ENCODE data around the gene C11orf91. TPM values are rescaled to one million over a fixed set of nuclear protein-coding genes. Genes with fewer than 3 reads are reported as not detected.
A peak's percentile ranks its signal among the peaks of the same experiment; 100 is the strongest.

The C11orf91 gene
- total RNA-seq (2021) (0.22 TPM in 1 of 3 replicates, not detected in the others), Bru-seq, nascent RNA (not detected)
- long read RNA-seq, experiment 1: 0 reads
- long read RNA-seq, experiment 2: 0 reads
- long read RNA-seq, experiment 3: 0 reads

DNA sequence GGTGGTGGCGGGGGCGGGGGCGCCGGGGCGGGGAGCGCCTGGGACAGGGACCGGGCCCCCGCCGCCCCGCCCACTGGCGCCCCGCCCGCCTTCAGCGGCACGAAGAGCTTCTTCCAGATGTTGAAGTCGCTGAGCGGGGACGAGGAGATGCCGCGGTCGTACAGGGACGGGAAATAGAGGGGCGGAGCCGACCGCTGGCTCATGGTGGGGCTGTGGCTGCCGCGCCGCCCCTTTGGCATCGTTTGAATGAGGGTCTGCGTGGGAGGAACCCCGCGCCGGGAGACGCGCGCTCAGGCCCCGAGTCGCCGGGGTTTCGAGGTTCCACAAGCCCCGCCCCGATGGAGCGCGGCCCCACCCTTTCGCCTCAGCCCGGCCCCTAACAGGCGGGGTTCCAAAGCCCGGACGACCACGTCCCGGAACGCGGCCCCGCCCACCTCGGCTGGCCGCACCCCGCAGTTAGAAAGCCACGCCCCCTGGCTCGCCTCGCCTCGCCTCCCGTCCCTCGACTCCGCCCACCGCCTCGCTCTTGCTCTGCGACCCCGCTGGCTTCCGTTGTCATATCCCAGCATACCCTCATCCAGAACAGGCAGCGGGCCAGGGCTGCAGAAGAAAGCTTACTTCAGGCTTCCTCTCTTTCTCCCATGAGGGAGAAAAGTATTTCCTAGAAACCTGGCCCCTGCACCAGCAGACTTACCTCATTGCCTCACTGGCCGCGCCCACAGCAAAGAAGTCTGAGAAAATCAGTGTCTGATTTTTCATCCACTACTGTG lies at the start of gene C11orf91:
TSS of gene C11orf91 (minus strand) at position 325 of the 770 bp plus-strand sequence. CDS start at position 239, 86 bp downstream.
- Mint-ChIP-seq H3K4me3 (peak within 1 kb of the TSS; percentile 80), H3K4me1 (peaks cover 30% of the 10 kb centered on the region), H3K9me3 (no peaks in the 10 kb centered on the region), H3K27ac (peak within 1 kb of the TSS; percentile 73), H3K27me3 (ENCODE audit: low read depth) (peaks cover 16% of the 10 kb centered on the region), H3K36me3 (no peaks in the 10 kb centered on the region)
- CTCF ChIA-PET: interaction anchor here (0.6 to 1.9 kb wide), 12 partner anchors 9 to 296 kb away, joined by 3 to 6 read pairs (median 3); partner anchors contain the start of gene CD59
- peak; percentile 92 for ATAC-seq
- peak; percentile 98 for DNase-seq (ENCODE audit: low spot score)
- TF ChIP-seq SP1 (CRISPR knock-in tag; conservative IDR thresholded peaks at IDR 0.05) (peak; percentile 90), FOXK1 (CRISPR knock-in tag; IDR thresholded peaks at IDR 0.05) (no peak), ZNF263 (CRISPR knock-in tag; IDR thresholded peaks at IDR 0.05; ENCODE audit: low read depth) (no peak), ZNF425 (CRISPR knock-in tag; conservative IDR thresholded peaks at IDR 0.05) (no peak), NFATC4 (CRISPR knock-in tag; IDR thresholded peaks at IDR 0.05) (no peak), JUN (CRISPR knock-in tag; IDR thresholded peaks at IDR 0.05) (no peak), ATF3 (CRISPR knock-in tag; conservative IDR thresholded peaks at IDR 0.05) (no peak), CBFB (CRISPR knock-in tag; IDR thresholded peaks at IDR 0.05; ENCODE audit: low read depth) (no peak), NFE2L1 (CRISPR knock-in tag; IDR thresholded peaks at IDR 0.05) (no peak), ZNF219 (CRISPR knock-in tag; IDR thresholded peaks at IDR 0.05; ENCODE audit: borderline replicate concordance) (no peak), IRF2 (CRISPR knock-in tag; IDR thresholded peaks at IDR 0.05; ENCODE audit: borderline replicate concordance, low read depth) (no peak), ZNF423 (CRISPR knock-in tag; IDR thresholded peaks at IDR 0.05) (no peak), ZNF671 (CRISPR knock-in tag; IDR thresholded peaks at IDR 0.05) (no peak), MYBL2 (CRISPR knock-in tag; IDR thresholded peaks at IDR 0.05) (0 out of 2 replicates have a peak, but pooled peaks have one; percentile 38)
- TF ChIP-seq, protein P1, sequence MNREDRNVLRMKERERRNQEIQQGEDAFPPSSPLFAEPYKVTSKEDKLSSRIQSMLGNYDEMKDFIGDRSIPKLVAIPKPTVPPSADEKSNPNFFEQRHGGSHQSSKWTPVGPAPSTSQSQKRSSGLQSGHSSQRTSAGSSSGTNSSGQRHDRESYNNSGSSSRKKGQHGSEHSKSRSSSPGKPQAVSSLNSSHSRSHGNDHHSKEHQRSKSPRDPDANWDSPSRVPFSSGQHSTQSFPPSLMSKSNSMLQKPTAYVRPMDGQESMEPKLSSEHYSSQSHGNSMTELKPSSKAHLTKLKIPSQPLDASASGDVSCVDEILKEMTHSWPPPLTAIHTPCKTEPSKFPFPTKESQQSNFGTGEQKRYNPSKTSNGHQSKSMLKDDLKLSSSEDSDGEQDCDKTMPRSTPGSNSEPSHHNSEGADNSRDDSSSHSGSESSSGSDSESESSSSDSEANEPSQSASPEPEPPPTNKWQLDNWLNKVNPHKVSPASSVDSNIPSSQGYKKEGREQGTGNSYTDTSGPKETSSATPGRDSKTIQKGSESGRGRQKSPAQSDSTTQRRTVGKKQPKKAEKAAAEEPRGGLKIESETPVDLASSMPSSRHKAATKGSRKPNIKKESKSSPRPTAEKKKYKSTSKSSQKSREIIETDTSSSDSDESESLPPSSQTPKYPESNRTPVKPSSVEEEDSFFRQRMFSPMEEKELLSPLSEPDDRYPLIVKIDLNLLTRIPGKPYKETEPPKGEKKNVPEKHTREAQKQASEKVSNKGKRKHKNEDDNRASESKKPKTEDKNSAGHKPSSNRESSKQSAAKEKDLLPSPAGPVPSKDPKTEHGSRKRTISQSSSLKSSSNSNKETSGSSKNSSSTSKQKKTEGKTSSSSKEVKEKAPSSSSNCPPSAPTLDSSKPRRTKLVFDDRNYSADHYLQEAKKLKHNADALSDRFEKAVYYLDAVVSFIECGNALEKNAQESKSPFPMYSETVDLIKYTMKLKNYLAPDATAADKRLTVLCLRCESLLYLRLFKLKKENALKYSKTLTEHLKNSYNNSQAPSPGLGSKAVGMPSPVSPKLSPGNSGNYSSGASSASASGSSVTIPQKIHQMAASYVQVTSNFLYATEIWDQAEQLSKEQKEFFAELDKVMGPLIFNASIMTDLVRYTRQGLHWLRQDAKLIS (CRISPR knock-in tag; IDR thresholded peaks at IDR 0.05; ENCODE audit: borderline replicate concordance): no peak
- TF ChIP-seq, protein P2, sequence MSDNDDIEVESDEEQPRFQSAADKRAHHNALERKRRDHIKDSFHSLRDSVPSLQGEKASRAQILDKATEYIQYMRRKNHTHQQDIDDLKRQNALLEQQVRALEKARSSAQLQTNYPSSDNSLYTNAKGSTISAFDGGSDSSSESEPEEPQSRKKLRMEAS (CRISPR knock-in tag; IDR thresholded peaks at IDR 0.05): peak; percentile 47; the same call in 1 of the 2 replicates
- POLR2A ChIA-PET: interaction anchor here (0.5 to 2.2 kb wide), 3 partner anchors 11 to 449 kb away, joined by 3 to 10 read pairs (median 4); partner anchors contain the start of gene CD59

DNA sequence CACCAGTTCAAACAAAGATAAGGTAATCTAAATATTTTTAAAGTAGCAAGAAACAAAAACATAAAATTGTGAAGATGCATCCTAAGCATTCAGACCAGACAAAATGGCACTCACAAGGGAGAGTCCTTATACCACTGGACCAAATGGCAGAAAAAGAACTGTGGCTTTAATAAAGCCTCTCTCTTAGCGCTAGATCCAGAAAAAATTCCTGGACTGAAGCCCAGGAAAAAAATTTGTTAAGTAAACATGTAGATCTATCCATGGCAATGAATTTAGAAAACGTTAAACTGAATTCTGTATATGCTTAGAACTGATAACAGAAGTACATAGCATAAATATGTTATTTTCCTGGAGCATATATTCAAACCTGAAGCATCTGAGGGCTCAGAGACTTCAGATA lies 47.4 kb upstream of the C11orf91 start:
- no peak overlapping the region for H3K4me3 Mint-ChIP-seq
- TF ChIP-seq ZNF396 (CRISPR knock-in tag; IDR thresholded peaks at IDR 0.05; ENCODE audit: borderline replicate concordance): no peak
- no peak for TF ChIP-seq CBFB (CRISPR knock-in tag; IDR thresholded peaks at IDR 0.05; ENCODE audit: low read depth)
- TF ChIP-seq NR1H2 (CRISPR knock-in tag; IDR thresholded peaks at IDR 0.05): no peak
- TF ChIP-seq PRRX2 (CRISPR knock-in tag; IDR thresholded peaks at IDR 0.05): no peak
- POLR2A ChIA-PET: no interaction called here
- H3K9me3 Mint-ChIP-seq: no peaks in the 10 kb centered on the region
- H3K27ac Mint-ChIP-seq: no peak overlapping the region
- H3K36me3 Mint-ChIP-seq: no peaks in the 10 kb centered on the region
- CTCF ChIA-PET: no interaction called here
- ATAC-seq (no peak), DNase-seq (ENCODE audit: low spot score) (no peak)
- H3K4me1 Mint-ChIP-seq: no peaks in the 10 kb centered on the region
- no peaks in the 10 kb centered on the region for H3K27me3 Mint-ChIP-seq (ENCODE audit: low read depth)
